GM10847 (cell line): ENCODE data around the gene CYP19A1.

ENCODE experiments used
- POLR2A ChIP-seq: IDR thresholded peaks from 2 replicates; pipeline ENCODE4 v1.6.1; 2011; ENCODE audit not compliant: insufficient read length; ENCODE audit errors: extremely low read depth

CYP19A1 gene

DNA sequence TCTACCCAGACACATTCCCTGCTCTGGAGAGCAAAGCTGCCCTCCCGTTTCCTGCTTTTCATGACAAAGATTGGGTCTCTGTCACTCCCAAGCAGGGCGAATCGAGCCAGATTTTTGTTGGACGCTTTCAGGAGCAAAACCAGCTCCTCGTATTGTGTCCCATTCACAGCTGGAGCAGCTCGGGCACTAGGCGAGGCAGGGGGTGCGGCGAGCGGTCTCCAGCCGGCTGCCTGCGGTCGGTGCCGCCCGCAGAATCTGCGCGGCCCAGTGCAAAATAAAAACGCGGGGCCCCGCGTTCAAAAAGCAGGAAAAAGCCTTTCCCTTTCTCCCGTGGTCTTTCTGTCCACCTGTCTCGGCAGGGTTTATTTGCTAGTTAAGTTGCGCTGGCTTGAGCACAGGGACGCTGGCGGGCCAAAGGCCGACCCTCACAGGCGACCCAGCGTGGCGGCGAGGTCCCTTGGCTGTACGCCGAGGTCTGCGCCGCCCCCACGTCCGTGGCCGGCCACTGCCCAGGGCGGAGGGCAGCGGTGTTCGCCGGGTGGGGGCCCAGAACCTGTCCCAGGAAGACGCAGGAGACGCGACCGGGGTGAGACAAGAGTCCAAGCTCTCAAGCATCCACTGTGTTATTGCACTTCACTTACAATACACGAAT is 71.2 kb downstream of the CYP19A1 start:
- TF ChIP-seq POLR2A = no peak

DNA sequence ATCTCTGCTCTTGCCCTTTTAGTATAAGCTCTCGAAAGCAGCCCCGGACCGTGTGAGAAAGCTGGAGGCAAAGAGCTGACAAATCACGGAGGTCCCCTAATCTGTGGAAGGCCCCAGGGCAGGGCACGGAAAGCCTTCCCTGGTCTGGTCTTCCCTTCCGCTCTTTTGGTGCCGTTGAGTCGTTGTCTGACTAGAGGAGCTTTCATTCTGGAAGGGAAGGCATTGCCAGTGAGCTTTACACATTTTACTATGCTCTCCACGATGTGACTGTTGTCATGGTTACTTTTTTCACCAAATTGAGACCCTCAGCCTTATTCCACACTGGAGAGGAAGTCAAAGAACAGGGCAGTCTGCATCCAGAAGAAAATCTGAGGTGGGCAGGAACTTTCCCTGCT is 71.7 kb downstream of the CYP19A1 start:
- TF ChIP-seq POLR2A = no peak

DNA sequence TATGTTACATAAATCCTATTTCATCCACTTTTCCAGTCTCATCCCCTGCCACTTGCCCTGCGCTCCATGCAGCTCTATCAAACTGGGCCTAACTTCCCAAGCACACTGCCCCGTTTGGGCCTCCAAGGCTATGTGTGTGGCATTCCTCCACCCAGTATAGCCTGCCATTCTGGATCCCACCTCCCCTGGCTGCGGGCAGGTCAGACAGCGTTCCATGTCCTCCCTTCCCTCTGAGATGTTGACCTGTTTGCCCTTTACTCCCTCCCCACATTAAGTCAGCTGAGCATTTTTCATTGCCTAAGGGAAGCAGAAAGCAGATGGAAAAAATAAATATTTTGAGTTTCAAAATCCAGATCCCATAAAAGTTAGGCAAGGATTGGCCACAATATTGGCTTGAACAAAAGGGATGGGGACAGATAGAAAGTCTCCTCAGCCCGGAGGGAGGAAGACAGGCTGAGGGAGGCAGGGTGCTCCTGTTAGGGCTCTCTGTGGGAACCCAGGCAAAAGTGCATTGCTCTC is 73.3 kb downstream of the CYP19A1 start:
- no peak for TF ChIP-seq POLR2A

DNA sequence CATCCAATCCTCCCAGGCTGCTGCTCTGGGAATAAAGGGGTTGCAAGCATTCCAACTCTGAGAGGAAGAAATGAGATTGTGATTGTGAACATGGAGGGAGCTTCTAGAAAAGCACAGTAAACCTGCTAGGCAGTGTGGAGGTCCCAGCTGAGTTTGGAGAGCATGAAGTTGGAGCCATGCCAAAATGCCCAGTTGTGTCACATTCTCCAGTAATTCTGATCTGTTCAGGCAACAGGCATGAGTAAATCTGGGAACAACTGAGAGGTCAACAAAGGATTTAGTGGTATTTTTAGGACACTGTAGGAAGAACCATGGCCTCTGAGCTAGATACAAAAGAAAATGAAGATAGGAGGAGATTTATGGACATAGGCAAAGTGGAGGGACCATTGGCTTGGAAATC is 74.7 kb downstream of the CYP19A1 start:
- TF ChIP-seq POLR2A = no peak

DNA sequence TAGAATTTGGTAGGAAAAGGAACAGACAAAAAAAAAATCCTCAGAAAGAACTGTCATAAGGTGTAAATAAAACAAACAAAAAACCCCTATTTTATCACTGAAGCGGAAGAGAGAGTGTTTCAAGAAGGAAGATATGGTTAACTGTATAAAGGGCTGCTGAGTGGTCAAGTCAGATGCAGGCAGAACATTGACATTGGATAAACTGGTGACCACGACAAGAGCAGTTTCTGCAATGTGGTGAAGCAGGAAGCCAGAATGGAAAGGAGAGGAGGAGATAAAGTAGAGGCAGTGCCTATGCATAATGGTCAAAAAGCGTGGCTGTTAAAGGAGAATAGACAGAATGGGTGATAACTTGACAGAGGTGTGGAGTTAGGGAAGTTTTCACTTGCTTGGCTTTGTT is 75.3 kb downstream of the CYP19A1 start:
- TF ChIP-seq POLR2A = no peak

DNA sequence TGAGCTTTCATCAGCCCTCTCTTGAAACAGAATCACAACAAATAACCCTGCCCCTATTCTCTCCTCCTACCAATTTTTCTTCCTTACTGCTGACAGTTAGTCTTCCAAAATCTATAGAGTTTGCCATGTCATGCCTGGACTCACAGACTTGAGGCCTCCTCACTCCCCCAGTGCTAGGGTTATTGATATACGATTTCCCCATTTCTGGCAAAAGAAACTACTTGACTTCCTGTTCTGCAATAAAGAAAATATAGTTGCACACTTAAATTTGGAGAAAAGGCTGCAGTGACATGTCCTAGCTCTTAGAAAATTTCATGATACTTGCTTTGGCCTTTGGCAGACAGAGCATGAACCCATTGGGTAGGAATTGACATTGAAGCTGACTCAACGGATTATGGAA is 75.9 kb downstream of the CYP19A1 start:
- no peak for TF ChIP-seq POLR2A

DNA sequence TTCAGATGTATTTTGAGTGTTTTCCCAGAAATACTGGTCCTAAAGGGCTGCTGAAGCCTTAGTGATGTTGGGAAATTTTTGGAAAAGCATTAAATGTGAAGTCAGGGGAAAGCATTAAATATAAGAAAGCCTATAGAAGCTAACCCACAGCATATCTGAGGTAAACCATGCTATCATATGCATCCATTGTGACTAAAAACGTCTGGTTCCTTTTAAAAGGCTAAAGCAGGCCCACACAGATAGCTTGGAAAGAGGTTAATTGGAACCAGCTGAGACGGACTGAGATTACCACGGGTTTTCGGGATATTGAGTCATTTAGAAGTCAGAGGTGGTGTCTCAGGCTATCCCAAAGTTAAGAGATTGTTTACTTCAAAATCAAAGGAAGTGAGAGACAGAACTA is 78.2 kb downstream of the CYP19A1 start:
- TF ChIP-seq POLR2A = no peak

DNA sequence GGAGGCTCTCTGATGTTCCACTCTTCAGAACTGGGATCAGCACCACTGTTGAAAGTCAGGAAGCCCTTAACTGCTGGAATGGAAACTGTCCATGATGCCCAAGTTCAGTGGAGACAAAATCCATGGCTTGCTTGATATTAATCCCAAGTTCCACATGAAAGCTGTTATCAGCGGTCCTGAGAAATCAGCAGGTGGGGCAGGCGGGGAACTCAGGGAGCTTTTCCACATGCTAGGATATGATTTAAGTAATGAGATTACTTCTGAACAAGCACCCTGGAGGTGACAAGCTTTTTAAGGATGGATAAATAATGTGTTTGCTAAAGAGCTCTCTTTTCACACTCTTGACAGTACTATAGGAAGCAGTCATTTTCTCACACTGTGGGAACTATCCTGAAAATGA is 82.9 kb downstream of the CYP19A1 start:
- no peak for TF ChIP-seq POLR2A

DNA sequence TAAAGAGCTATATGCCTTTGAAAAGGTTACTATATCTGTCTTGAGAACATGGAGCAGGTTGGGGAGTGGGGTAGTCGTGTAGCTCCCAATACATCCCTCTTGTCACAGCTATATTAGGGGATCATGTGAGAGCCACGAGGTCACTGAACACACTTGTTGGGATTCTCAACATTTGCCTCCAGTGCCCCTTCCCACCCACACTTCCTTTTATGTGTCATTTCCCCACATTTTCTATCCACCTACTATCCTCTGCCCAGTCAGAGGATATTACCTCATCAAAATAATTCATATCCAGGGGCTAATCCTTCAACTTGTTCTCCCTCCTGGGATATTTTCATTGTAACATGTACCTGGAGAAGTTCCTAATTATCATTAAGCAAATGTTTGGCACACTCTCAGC is 85.0 kb downstream of the CYP19A1 start:
- TF ChIP-seq POLR2A = no peak

DNA sequence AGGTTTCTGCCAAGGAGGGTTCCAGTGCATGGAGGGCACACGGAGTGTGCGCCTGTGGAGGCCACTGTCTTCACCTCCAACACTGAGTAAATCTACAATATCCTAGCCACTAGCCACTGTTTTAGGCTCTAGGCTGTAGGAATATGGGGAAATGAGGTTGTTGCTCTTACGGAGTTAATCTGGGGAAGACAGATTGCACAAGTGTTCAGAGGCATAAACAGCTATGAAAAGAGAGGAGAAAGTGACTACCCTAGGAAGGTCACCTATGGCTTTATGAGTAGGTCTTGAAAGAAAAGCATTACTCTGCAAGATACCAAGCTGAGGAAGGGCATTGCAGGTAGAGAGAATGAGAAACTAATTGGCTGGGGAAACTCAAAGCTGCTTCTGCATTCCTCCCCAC is 85.7 kb downstream of the CYP19A1 start:
- no peak for TF ChIP-seq POLR2A

DNA sequence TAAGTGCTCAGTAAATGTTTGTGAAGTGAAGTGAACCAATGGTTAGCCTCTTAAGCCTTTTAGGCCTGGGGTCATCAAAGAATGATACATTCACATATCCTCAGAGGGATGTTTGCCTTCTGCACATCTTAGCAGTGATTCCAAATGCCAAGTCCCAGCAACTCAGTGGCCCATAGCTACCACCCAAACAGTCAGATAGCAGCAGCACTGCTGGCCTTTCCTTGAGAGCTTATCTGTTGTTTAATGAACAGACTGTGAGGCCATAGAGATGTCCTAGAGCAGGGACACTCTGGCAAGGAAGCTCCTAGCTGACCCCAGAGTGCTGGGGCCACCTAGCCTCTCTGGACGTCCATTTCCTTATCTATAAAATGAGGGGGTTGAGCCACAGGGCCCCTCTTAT is 86.8 kb downstream of the CYP19A1 start:
- TF ChIP-seq POLR2A = no peak

DNA sequence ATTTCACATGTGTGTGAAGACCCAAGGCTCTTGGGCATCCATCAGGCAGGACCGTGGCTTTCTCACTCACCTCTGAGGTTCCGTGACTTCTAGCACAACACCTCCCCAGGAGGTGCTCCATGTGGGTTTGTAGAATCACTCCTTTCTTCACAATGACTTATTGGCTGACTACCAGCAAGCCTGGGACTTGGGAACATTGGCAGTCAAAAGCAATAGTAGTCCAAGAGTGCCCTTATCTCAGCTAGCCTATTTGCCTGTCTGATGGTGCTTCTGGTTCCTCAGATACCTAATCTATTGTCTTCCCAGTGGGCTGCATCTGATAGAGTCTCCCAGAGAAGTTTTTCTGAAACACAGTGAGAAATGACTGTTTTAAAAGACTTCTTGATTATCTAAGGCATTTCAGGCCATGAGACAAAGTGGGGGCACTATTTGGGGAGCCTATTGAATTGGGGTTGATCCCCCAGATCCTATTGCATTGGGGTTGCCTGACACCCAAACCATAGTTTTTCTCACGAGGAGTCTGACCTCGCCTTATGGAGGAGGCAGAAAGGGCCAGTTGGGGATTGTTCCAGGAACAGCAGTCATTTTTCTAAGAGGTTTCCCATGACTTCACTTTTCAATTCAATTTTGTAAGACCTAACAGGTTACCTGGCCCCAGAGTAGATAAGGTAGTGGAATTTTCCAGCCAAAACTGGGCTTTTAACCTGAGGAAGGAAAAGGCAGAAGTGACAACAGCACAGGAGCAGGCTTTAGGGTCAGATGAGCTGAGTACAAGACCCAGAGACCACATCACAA is 88.0 kb downstream of the CYP19A1 start:
- TF ChIP-seq POLR2A = no peak

DNA sequence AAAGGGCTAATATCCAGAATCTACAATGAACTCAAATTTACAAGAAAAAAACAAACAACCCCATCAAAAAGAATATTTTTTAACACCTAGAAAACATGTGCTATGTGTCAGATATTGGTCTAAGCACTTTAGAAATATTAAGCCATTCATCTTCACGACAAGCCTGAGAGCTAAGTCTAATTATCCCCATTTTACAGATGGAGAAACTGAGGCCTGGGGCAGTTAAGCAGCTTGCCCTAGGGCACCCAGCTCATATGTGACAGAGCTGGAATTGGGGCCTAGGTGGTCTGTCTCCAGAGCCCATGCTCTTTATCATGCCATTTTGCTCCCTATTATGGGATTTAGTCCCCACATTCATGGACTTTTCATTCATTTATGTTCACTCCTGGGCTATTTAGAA is 92.8 kb downstream of the CYP19A1 start:
- no peak for TF ChIP-seq POLR2A

DNA sequence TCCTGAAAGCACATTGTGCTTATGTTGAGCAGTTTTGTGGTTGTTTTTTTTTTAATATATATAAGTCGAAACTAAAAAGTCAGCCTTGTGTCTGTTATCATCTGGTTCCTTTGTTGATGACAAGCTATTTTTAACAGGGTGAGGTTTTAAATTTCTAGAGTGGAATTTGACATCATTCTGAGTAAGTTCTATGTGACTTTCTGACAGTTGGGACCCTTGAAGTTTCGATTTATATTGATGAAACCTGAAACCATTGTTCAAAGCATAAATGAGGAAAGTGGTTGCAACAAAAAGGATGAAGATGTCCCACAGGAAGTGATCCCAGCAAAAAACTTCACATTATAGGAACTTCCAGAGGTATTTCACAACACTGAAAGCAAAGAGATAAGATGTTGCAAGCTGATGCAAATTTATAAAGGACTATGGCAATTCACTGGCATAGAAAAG is 94.0 kb downstream of the CYP19A1 start:
- TF ChIP-seq POLR2A = no peak

DNA sequence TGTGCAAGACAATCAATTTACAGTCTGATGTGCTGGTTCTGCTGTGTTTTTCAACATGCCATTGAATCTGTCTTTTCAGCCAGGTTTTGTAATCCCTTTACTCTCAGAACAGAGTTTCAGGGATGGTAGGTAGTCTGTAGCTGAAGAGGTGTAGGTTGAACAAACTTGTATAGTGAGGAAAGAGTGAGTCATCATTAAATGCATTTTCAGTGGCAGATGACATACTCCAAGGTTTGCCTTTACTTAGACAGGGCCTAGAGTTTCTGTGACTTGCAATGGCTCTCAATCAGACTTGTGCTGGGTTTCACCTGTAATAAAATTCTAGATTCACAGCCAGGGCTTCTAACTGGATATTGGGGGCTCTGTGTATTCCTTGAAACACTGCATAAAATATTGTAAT is 94.6 kb downstream of the CYP19A1 start:
- TF ChIP-seq POLR2A = no peak

DNA sequence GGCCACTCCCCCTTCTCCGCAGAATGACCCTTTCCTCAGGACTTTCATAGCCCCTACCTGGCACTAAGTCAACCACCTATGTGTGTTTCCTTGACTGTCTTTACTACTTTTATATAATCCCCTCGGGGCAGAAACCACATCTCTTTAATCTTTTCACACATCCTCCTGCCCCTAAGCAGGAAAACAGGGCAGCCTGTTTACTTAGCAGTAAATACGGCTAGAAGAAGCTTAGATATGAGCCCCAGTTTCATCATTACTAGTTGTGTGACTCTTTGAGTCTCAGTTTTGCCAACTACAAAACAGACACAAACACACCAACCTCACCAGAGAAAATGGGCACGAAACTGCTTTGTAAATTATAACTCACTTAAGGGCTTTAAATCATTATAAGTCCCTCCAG is 98.3 kb downstream of the CYP19A1 start:
- TF ChIP-seq POLR2A = no peak
